Gastrocnemius medialis (tissue), 4 donors: ENCODE results near the gene PSMD11. TPM values are rescaled to one million over a fixed set of nuclear protein-coding genes. Genes with fewer than 3 reads are reported as not detected.

Experiments used
- ATAC-seq, 2 donors: fragments of 150-250 bp; one replicate each; pipeline ENCODE4 v1.9.1; 2016
- DNase-seq, 2 donors: peaks; one replicate each; pipeline ENCODE4 v3.0.0-alpha.2; 2019
- H3K27ac ChIP-seq, 4 donors: fragments of 200-600 bp; sonication (generic); 1 replicate in 1 of 4; 2 replicates in 3 of 4; pipeline ENCODE4 v1.5.1; 2016 to 2018; ENCODE audit warnings: mild to moderate bottlenecking in 2 of 4, moderate library complexity in 1 of 4
- H3K27me3 ChIP-seq, 3 donors: fragments of 200-600 bp; sonication (generic) in 2 of 3; 1 replicate in 1 of 3; 2 replicates in 2 of 3; pipeline versions ENCODE4 v1.5.1 to v1.6.0; 2016 to 2019; ENCODE audit warnings: mild to moderate bottlenecking in 1 of 3, moderate library complexity in 1 of 3
- H3K36me3 ChIP-seq, 2 donors: fragments of 200-600 bp; sonication (generic) in 1 of 2; one replicate each; pipeline ENCODE4 v1.5.1; 2017 to 2018
- H3K4me1 ChIP-seq, 2 donors: fragments of 200-600 bp; sonication (generic) in 1 of 2; one replicate each; pipeline ENCODE4 v1.5.1; 2016 to 2017; ENCODE audit warnings: mild to moderate bottlenecking in 2 of 2
- H3K4me3 ChIP-seq, 4 donors: fragments of 200-600 bp; sonication (generic) in 3 of 4; 1 replicate in 1 of 4; 2 replicates in 3 of 4; pipeline ENCODE4 v1.5.1; 2016 to 2019; ENCODE audit warnings: mild to moderate bottlenecking in 2 of 4
- H3K9me3 ChIP-seq, 3 donors: fragments of 200-600 bp; sonication (generic) in 2 of 3; 1 replicate in 1 of 3; 2 replicates in 2 of 3; pipeline ENCODE4 v1.5.1; 2016 to 2019
- POLR2A ChIP-seq, 2 donors: fragments of 450-650 bp; IDR thresholded peaks; one replicate each; pipeline ENCODE4 v1.6.1; 2017; ENCODE audit warnings: antibody characterized with exemption in 2 of 2, mild to moderate bottlenecking in 2 of 2, moderate library complexity in 2 of 2
- in situ Hi-C, 4 donors: fragments of 200-750 bp; cut with MboI; loops; one replicate each; pipeline versions ENCODE4 v1.15.0 to v1.8.0; 2017; ENCODE audit warnings: low sequenced_read_pairs in 4 of 4
- intact Hi-C: fragments of 100-400 bp; cut with DNase I; formaldehyde crosslinking; loops from one replicate; pipeline ENCODE4 v1.15.1; 2023; ENCODE audit warnings: low total_unique reads
- total RNA-seq, 4 donors: library from RNA; depleted of rRNA; stranded (reverse); fragments of >200 nt; gene quantifications; one replicate each; pipeline versions ENCODE4 v1.1.0 to v1.2.3, GENCODE V29; 2016
- TF ChIP-seq, protein P1 (sequence below), 5 experiments: fragments of 450-650 bp in 3 of 5; fragments of 200-600 bp in 2 of 5; sonication (generic) in 2 of 5; IDR thresholded peaks in 4 of 5; conservative IDR thresholded peaks in 1 of 5; 1 replicate in 4 of 5; 2 replicates in 1 of 5; pipeline ENCODE4 v1.5.1; 2016 to 2019; ENCODE audit warnings: antibody characterized with exemption in 5 of 5, mild to moderate bottlenecking in 3 of 5, moderate library complexity in 3 of 5

Gene PSMD11
- total RNA-seq, 4 donors from 2014 or later, result 81.7 to 215 (median 191) TPM

DNA sequence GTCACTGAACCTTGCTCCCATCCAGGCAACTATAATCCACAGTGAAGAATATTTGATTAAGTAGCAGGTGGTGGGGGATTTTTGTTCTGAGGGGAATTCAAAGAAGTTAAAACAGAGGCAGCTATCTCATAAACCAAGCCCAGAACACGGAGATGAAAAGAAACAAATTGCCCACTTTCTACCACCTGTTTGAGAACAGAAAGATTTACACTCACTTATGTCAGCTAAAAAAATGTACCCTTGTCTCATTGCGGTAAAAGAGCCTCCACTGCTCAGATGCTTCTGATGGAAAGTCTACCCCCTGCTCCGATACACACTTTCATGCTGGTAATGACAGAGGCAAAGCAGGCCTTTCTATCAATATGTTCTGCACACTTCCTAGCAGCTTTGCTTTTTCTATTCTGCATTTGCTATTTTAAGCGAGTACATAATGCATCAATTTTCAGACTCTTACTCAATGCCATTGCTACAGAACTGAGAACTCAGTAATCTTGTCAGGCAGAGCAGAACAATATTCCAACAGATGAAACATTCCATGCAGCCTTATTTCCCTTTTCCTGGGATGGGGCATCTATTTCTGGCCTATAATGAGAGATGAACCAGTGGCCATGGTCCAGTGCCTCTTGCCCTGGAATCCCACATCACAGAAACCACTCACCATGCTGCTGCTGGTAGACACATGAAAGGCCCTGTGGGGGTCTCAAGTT lies 71.5 kb downstream of the PSMD11 start:
- Histone ChIP-seq H3K4me3 (no peak overlapping the region), H3K27me3 (no peaks in the 10 kb centered on the region), H3K36me3 (no peaks in the 10 kb centered on the region), H3K4me1 (peaks cover 30 to 32% of the 10 kb centered on the region in 2 donors), H3K9me3 (no peaks in the 10 kb centered on the region), H3K27ac (peak overlapping the region in 3 of 4 donors; percentile 38 to 66 (median 57))
- DNase-seq (no peak), ATAC-seq (peak; percentile 81 to 84)
- in situ Hi-C loops (no loop called here), intact Hi-C loops (loop anchor here (2.0 kb wide), 1 partner anchor 19 kb away; no protein-coding TSS in a partner anchor)
- TF ChIP-seq POLR2A (IDR thresholded peaks at IDR 0.05), result no peak
- TF ChIP-seq, protein P1, sequence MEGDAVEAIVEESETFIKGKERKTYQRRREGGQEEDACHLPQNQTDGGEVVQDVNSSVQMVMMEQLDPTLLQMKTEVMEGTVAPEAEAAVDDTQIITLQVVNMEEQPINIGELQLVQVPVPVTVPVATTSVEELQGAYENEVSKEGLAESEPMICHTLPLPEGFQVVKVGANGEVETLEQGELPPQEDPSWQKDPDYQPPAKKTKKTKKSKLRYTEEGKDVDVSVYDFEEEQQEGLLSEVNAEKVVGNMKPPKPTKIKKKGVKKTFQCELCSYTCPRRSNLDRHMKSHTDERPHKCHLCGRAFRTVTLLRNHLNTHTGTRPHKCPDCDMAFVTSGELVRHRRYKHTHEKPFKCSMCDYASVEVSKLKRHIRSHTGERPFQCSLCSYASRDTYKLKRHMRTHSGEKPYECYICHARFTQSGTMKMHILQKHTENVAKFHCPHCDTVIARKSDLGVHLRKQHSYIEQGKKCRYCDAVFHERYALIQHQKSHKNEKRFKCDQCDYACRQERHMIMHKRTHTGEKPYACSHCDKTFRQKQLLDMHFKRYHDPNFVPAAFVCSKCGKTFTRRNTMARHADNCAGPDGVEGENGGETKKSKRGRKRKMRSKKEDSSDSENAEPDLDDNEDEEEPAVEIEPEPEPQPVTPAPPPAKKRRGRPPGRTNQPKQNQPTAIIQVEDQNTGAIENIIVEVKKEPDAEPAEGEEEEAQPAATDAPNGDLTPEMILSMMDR (IDR thresholded peaks at IDR 0.05 in 4 of 5, conservative IDR thresholded peaks at IDR 0.05 in 1 of 5), result no peak

DNA sequence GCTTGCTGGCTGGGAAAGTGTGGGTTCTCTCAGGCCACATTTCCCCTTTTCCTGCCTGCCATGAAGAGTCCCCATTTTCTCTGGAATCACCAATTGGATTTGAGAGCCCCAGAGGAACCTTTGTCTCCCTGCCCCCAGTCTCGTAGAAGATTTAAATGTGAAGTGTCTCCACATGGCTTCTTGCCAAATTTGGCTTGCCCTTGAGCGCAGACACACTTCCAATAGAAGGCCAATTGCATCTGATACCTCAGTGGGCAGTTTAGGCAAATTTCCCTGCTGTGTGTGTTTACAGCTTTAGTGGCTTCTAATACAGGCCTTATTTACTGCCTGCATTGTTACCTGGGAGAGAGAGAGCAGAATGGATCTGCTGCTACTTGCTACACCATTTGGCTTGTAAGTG lies 72.1 kb downstream of the PSMD11 start:
- Histone ChIP-seq H3K27me3 (no peaks in the 10 kb centered on the region), H3K4me3 (no peak overlapping the region), H3K36me3 (no peaks in the 10 kb centered on the region), H3K4me1 (peaks cover 30 to 32% of the 10 kb centered on the region in 2 donors), H3K9me3 (no peaks in the 10 kb centered on the region), H3K27ac (peak overlapping the region in 3 of 4 donors; percentile 38 to 66 (median 57))
- DNase-seq (no peak), ATAC-seq (no peak)
- in situ Hi-C loops, result no loop called here
- intact Hi-C loops, result loop anchor here (2.0 kb wide), 1 partner anchor 20 kb away; no protein-coding TSS in a partner anchor
- TF ChIP-seq, protein P1 (IDR thresholded peaks at IDR 0.05 in 4 of 5, conservative IDR thresholded peaks at IDR 0.05 in 1 of 5), result no peak
- no peak for TF ChIP-seq POLR2A (IDR thresholded peaks at IDR 0.05)

DNA sequence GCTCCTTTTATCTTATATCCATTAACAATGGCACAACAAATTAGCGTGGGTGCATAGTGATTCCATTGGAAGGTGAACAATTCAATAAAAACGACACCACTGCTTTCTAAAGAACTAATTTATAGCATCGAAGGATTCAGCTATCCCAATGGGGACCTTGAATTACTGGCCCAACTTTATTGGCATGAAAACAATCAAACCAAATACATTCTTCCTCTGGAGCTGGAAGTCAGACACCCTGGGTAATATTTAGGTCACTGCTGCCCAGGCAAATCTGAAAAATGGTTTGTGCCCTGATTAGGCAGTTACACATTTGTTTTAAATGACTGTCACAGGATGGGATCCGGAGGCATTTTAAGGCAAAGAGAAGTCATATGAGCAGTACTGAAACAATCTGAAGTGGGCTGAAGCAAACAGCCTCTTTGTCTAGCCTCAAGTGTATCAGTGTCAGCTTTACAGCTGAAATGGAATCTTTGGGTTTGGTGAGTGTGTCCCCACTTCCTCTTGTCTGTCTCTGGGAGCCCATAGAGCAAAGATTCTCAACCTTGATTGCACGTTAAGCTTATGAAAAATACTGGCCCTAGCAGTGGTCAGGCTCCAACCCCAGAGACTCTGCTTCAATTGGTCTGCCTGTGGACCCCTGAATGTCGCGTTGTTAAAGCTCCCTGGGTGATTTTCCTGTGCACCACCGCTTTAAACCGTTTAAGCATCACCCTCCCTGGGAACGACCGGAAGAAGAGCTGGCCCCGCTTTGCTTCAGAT lies 72.8 kb downstream of the PSMD11 start:
- TF ChIP-seq, protein P1 (IDR thresholded peaks at IDR 0.05 in 4 of 5, conservative IDR thresholded peaks at IDR 0.05 in 1 of 5), result no peak
- TF ChIP-seq POLR2A (IDR thresholded peaks at IDR 0.05), result no peak
- Histone ChIP-seq H3K9me3 (no peaks in the 10 kb centered on the region), H3K4me3 (no peak overlapping the region), H3K27me3 (no peaks in the 10 kb centered on the region), H3K36me3 (no peaks in the 10 kb centered on the region), H3K27ac (no peak overlapping the region), H3K4me1 (peaks cover 30 to 32% of the 10 kb centered on the region in 2 donors)
- in situ Hi-C loops, result no loop called here
- ATAC-seq (no peak), DNase-seq (no peak)
- intact Hi-C loops, result loop anchor here (2.0 kb wide), 1 partner anchor 20 kb away; no protein-coding TSS in a partner anchor

DNA sequence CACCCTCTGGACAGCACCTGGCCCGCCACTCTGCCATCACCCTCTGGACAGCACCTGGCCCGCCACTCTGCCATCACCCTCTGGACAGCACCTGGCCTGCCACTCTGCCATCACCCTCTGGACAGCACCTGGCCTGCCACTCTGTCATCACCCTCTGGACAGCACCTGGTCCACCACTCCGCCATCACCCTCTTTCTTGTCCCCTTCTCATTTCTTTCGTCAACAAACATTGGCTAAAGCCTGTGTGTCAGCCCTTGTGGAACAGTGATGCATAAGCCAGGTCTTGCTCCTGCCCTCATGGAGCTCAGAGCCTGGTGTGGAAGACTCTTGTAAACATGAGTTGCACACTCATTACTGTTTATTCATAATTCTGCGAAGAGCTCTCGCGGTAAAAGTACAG lies 73.7 kb downstream of the PSMD11 start:
- Histone ChIP-seq H3K9me3 (no peaks in the 10 kb centered on the region), H3K4me3 (no peak overlapping the region), H3K4me1 (peaks cover 30 to 32% of the 10 kb centered on the region in 2 donors), H3K27ac (no peak overlapping the region), H3K27me3 (no peaks in the 10 kb centered on the region), H3K36me3 (no peaks in the 10 kb centered on the region)
- TF ChIP-seq, protein P1 (IDR thresholded peaks at IDR 0.05 in 4 of 5, conservative IDR thresholded peaks at IDR 0.05 in 1 of 5), result no peak
- no peak for TF ChIP-seq POLR2A (IDR thresholded peaks at IDR 0.05)
- ATAC-seq, result no peak
- intact Hi-C loops, result loop anchor here (2.0 kb wide), 1 partner anchor 21 kb away; no protein-coding TSS in a partner anchor
- no peak for DNase-seq
- in situ Hi-C loops, result no loop called here
